H1 (cell line): ENCODE results near the gene MBTPS1. TPM values are rescaled to one million over a fixed set of nuclear protein-coding genes. Genes with fewer than 3 reads are reported as not detected.

Experiments
- CTCF ChIP-seq, 3 experiments: IDR thresholded peaks; 1 replicate in 2 of 3; 2 replicates in 1 of 3; pipeline versions ENCODE4 v1.5.1 to v1.6.1; 2011; ENCODE audit warnings: low read length in 3 of 3, mild to moderate bottlenecking in 3 of 3, inconsistent platforms in 2 of 3, low read depth in 1 of 3, moderate library complexity in 1 of 3; ENCODE audit not compliant: insufficient read depth in 1 of 3; ENCODE audit errors: control extremely low read depth in 1 of 3
- polyA plus RNA-seq, 7 experiments: library from polyadenylated mRNA; depleted of rRNA in 3 of 7; stranded (reverse) in 5 of 7; unstranded in 2 of 7; fragments of >200 nt in 5 of 7; fragments of 200-250 nt in 2 of 7; gene quantifications; 1 replicate in 5 of 7; 2 replicates in 1 of 7; 4 replicates in 1 of 7; pipeline versions ENCODE4 v1.2.1 to v1.2.3, GENCODE V29; 2011 to 2013; ENCODE audit warnings: missing spikeins in 2 of 7, mixed read lengths in 2 of 7
- total RNA-seq: library from RNA; stranded (reverse); fragmentation: NEBNext Ultra II Directional; extraction: Animal tissue kit (Norgen Biotek cat#: 25700); gene quantifications from 2 replicates; pipeline ENCODE4 v1.2.1, GENCODE V29; 2021

Gene MBTPS1
- total and polyA plus RNA-seq, 2 of the 8 experiments (the other 6 are each of a cell fraction or from before 2014, with no cell fraction given), result 30.6 to 53.3 TPM

- peak; percentile 93 to 96 (median 96) for TF ChIP-seq CTCF (IDR thresholded peaks at IDR 0.05; ENCODE audit: control extremely low read depth in 1 of 3, insufficient read depth in 1 of 3, low read depth in 1 of 3, low read length in 3 of 3)
Measured at GRCh38 chr16:84062734-84063640, 53.8 kb downstream of the MBTPS1 start (continued).
